Glomerular visceral epithelial cell (primary cell): ENCODE results near the gene CARMIL3.

Experiments used
- DNase-seq: peaks from one replicate; pipeline ENCODE4 v3.0.0-alpha.2; 2016; ENCODE audit errors: extremely low spot score

The CARMIL3 gene

GRCh38 chr14:24075485-24076301, 23.9 kb downstream of the CARMIL3 start:
- DNase-seq: no peak

GRCh38 chr14:24076302-24076601, 24.4 kb downstream of the CARMIL3 start:
- no peak for DNase-seq

GRCh38 chr14:24077086-24077485, 25.3 kb downstream of the CARMIL3 start:
- DNase-seq: no peak

- DNase-seq: no peak
Measured at GRCh38 chr14:24078146-24078545, 26.3 kb downstream of the CARMIL3 start.

- no peak for DNase-seq
Measured at GRCh38 chr14:24079491-24080141, 27.8 kb downstream of the CARMIL3 start.

- DNase-seq: no peak
Measured at GRCh38 chr14:24080142-24080530, 28.3 kb downstream of the CARMIL3 start.

- DNase-seq: peak; percentile 26
Measured at GRCh38 chr14:24080888-24081738, 29.3 kb downstream of the CARMIL3 start.

GRCh38 chr14:24081739-24082211, 30.0 kb downstream of the CARMIL3 start:
- no peak for DNase-seq

GRCh38 chr14:24082411-24083080, 30.7 kb downstream of the CARMIL3 start:
- no peak for DNase-seq

GRCh38 chr14:24083462-24083861, 31.7 kb downstream of the CARMIL3 start:
- no peak for DNase-seq

GRCh38 chr14:24084440-24084839, 32.6 kb downstream of the CARMIL3 start:
- DNase-seq: peak; percentile 40

GRCh38 chr14:24085215-24085614, 33.4 kb downstream of the CARMIL3 start:
- DNase-seq: no peak

- no peak for DNase-seq
Measured at GRCh38 chr14:24086193-24086955, 34.6 kb downstream of the CARMIL3 start.

- DNase-seq: no peak
Measured at GRCh38 chr14:24087004-24087403, 35.2 kb downstream of the CARMIL3 start.

GRCh38 chr14:24088095-24088494, 36.3 kb downstream of the CARMIL3 start:
- no peak for DNase-seq

- no peak for DNase-seq
Measured at GRCh38 chr14:24089890-24090289, 38.1 kb downstream of the CARMIL3 start.

- no peak for DNase-seq
Measured at GRCh38 chr14:24092110-24092504, 40.3 kb downstream of the CARMIL3 start.

GRCh38 chr14:24092505-24093206, 40.8 kb downstream of the CARMIL3 start:
- DNase-seq: no peak

- no peak for DNase-seq
Measured at GRCh38 chr14:24093207-24093900, 41.5 kb downstream of the CARMIL3 start.
